Central memory CD8-positive, alpha-beta T cell (primary cell): Measurements from ENCODE around the gene AKNAD1.

Experiments used
- ATAC-seq: fragments of 150-1000 bp; cut with Tn5 transposase; replicated peaks from 2 replicates; pipeline ENCODE4 v1.10.0; 2022; ENCODE audit warnings: mild to moderate bottlenecking, moderate FRiP score, moderate number of reproducible peaks; ENCODE audit not compliant: poor library complexity, severe bottlenecking; ENCODE audit errors: extremely low read depth
- DNase-seq, 2 donors: peaks; one replicate each; pipeline ENCODE4 v3.0.0; 2021; ENCODE audit warnings: low spot score in 2 of 2
- H3K27ac Mint-ChIP-seq: one replicate; pipeline ENCODE4 v1.8.0; 2022; ENCODE audit warnings: low read depth, mild to moderate bottlenecking, moderate library complexity, mixed read lengths
- H3K27me3 Mint-ChIP-seq: one replicate; pipeline ENCODE4 v1.8.0; 2022; ENCODE audit warnings: mixed read lengths
- H3K36me3 Mint-ChIP-seq: one replicate; pipeline ENCODE4 v1.8.0; 2022; ENCODE audit warnings: mild to moderate bottlenecking, moderate library complexity, mixed read lengths; ENCODE audit not compliant: insufficient read depth
- H3K4me1 Mint-ChIP-seq: one replicate; pipeline ENCODE4 v1.8.0; 2022; ENCODE audit warnings: mixed read lengths
- H3K4me3 Mint-ChIP-seq: one replicate; pipeline ENCODE4 v1.8.0; 2022; ENCODE audit warnings: mild to moderate bottlenecking, moderate library complexity, mixed read lengths
- H3K9me3 Mint-ChIP-seq: one replicate; pipeline ENCODE4 v1.8.0; 2022; ENCODE audit warnings: mixed read lengths

Gene AKNAD1

GRCh38 chr1:108881369-108881768 is 24.5 kb upstream of the AKNAD1 start:
- H3K4me3 Mint-ChIP-seq, result no peak overlapping the region
- no peaks in the 10 kb centered on the region for H3K27me3 Mint-ChIP-seq
- no peaks in the 10 kb centered on the region for H3K36me3 Mint-ChIP-seq
- ATAC-seq (no peak), DNase-seq (no peak)
- peaks cover 12% of the 10 kb centered on the region for H3K4me1 Mint-ChIP-seq
- no peaks in the 10 kb centered on the region for H3K9me3 Mint-ChIP-seq
- H3K27ac Mint-ChIP-seq, result no peak overlapping the region

GRCh38 chr1:108880850-108881249 is 24.0 kb upstream of the AKNAD1 start:
- H3K4me3 Mint-ChIP-seq, result no peak overlapping the region
- DNase-seq (no peak), ATAC-seq (no peak)
- H3K27ac Mint-ChIP-seq, result no peak overlapping the region
- no peaks in the 10 kb centered on the region for H3K9me3 Mint-ChIP-seq
- H3K4me1 Mint-ChIP-seq, result peaks cover 14% of the 10 kb centered on the region
- no peaks in the 10 kb centered on the region for H3K36me3 Mint-ChIP-seq
- H3K27me3 Mint-ChIP-seq, result no peaks in the 10 kb centered on the region

GRCh38 chr1:108878678-108879077 is 21.8 kb upstream of the AKNAD1 start:
- Mint-ChIP-seq H3K36me3 (peaks cover 1% of the 10 kb centered on the region), H3K27me3 (peaks cover 2% of the 10 kb centered on the region), H3K4me1 (peaks cover 14% of the 10 kb centered on the region), H3K27ac (no peak overlapping the region), H3K4me3 (no peak overlapping the region), H3K9me3 (no peaks in the 10 kb centered on the region)
- ATAC-seq, result no peak
- no peak for DNase-seq

- ATAC-seq (no peak), DNase-seq (no peak)
- Mint-ChIP-seq H3K4me3 (peak overlapping the region; percentile 89), H3K4me1 (peaks cover 14% of the 10 kb centered on the region), H3K27me3 (peaks cover 7% of the 10 kb centered on the region), H3K9me3 (no peaks in the 10 kb centered on the region), H3K36me3 (peaks cover 1% of the 10 kb centered on the region), H3K27ac (no peak overlapping the region)
These were observed 21.2 kb upstream of the AKNAD1 start for GRCh38 chr1:108878160-108878469.

GRCh38 chr1:108877348-108878159 is 20.7 kb upstream of the AKNAD1 start:
- peak overlapping the region; percentile 87 for H3K27ac Mint-ChIP-seq
- H3K4me3 Mint-ChIP-seq, result peak overlapping the region; percentile 89
- peaks cover 13% of the 10 kb centered on the region for H3K27me3 Mint-ChIP-seq
- H3K9me3 Mint-ChIP-seq, result no peaks in the 10 kb centered on the region
- peak; percentile 3 for ATAC-seq
- no peak for DNase-seq
- H3K4me1 Mint-ChIP-seq, result peaks cover 14% of the 10 kb centered on the region
- H3K36me3 Mint-ChIP-seq, result peaks cover 1% of the 10 kb centered on the region

GRCh38 chr1:108871050-108871724 is 14.3 kb upstream of the AKNAD1 start:
- peaks cover under 1% of the 10 kb centered on the region for H3K4me1 Mint-ChIP-seq
- H3K36me3 Mint-ChIP-seq, result peaks cover 1% of the 10 kb centered on the region
- no peak overlapping the region for H3K27ac Mint-ChIP-seq
- no peaks in the 10 kb centered on the region for H3K9me3 Mint-ChIP-seq
- peaks cover 35% of the 10 kb centered on the region for H3K27me3 Mint-ChIP-seq
- DNase-seq, result no peak
- no peak overlapping the region for H3K4me3 Mint-ChIP-seq
- no peak for ATAC-seq

GRCh38 chr1:108865316-108865910 is 8.5 kb upstream of the AKNAD1 start:
- Mint-ChIP-seq H3K4me1 (no peaks in the 10 kb centered on the region), H3K27me3 (peaks cover 34% of the 10 kb centered on the region), H3K9me3 (no peaks in the 10 kb centered on the region), H3K27ac (no peak overlapping the region), H3K4me3 (no peak overlapping the region), H3K36me3 (no peaks in the 10 kb centered on the region)
- DNase-seq (no peak), ATAC-seq (no peak)

- Mint-ChIP-seq H3K36me3 (no peaks in the 10 kb centered on the region), H3K27ac (no peak overlapping the region), H3K4me3 (no peak overlapping the region), H3K4me1 (no peaks in the 10 kb centered on the region), H3K27me3 (peaks cover 44% of the 10 kb centered on the region), H3K9me3 (no peaks in the 10 kb centered on the region)
- DNase-seq, result no peak
- ATAC-seq, result no peak
These were observed 7.1 kb upstream of the AKNAD1 start for GRCh38 chr1:108863984-108864383.

GRCh38 chr1:108862698-108863477 is 6.0 kb upstream of the AKNAD1 start:
- ATAC-seq (no peak), DNase-seq (no peak)
- Mint-ChIP-seq H3K9me3 (no peaks in the 10 kb centered on the region), H3K27me3 (peaks cover 52% of the 10 kb centered on the region), H3K4me3 (no peak overlapping the region), H3K36me3 (no peaks in the 10 kb centered on the region), H3K27ac (no peak overlapping the region), H3K4me1 (no peaks in the 10 kb centered on the region)

- Mint-ChIP-seq H3K27me3 (peaks cover 45% of the 10 kb centered on the region), H3K4me1 (no peaks in the 10 kb centered on the region), H3K4me3 (no peak overlapping the region), H3K36me3 (no peaks in the 10 kb centered on the region), H3K27ac (no peak overlapping the region), H3K9me3 (no peaks in the 10 kb centered on the region)
- ATAC-seq, result no peak
- DNase-seq, result no peak
These were observed 5.2 kb upstream of the AKNAD1 start for GRCh38 chr1:108862017-108862610.

- no peak for ATAC-seq
- H3K4me1 Mint-ChIP-seq, result no peaks in the 10 kb centered on the region
- H3K4me3 Mint-ChIP-seq, result no peak overlapping the region
- H3K9me3 Mint-ChIP-seq, result no peaks in the 10 kb centered on the region
- H3K27me3 Mint-ChIP-seq, result peaks cover 44% of the 10 kb centered on the region
- no peaks in the 10 kb centered on the region for H3K36me3 Mint-ChIP-seq
- no peak for DNase-seq
- H3K27ac Mint-ChIP-seq, result no peak overlapping the region
These were observed 4.7 kb upstream of the AKNAD1 start for GRCh38 chr1:108861566-108861965.

- DNase-seq (no peak), ATAC-seq (no peak)
- no peaks in the 10 kb centered on the region for H3K36me3 Mint-ChIP-seq
- H3K27ac Mint-ChIP-seq, result no peak overlapping the region
- H3K27me3 Mint-ChIP-seq, result peaks cover 39% of the 10 kb centered on the region
- no peaks in the 10 kb centered on the region for H3K9me3 Mint-ChIP-seq
- H3K4me1 Mint-ChIP-seq, result no peaks in the 10 kb centered on the region
- no peak overlapping the region for H3K4me3 Mint-ChIP-seq
These were observed 3.5 kb upstream of the AKNAD1 start for GRCh38 chr1:108860190-108860907.
